Stimulated activated CD8-positive, alpha-beta memory T cell treated with anti-CD3 and anti-CD28 coated beads, Interleukin-12 subunit alpha, Interleukin-12 subunit beta, amount 100 ng/mL, for 24 hours (primary cell): ENCODE results near the gene VAC14.

Experiments used
- DNase-seq: peaks from one replicate; pipeline ENCODE4 v3.0.0-alpha.2; 2020; ENCODE audit errors: extremely low read depth

The VAC14 gene

GRCh38 chr16:70708366-70709246 lies 92.4 kb downstream of the VAC14 start:
- DNase-seq, result no peak

DNA sequence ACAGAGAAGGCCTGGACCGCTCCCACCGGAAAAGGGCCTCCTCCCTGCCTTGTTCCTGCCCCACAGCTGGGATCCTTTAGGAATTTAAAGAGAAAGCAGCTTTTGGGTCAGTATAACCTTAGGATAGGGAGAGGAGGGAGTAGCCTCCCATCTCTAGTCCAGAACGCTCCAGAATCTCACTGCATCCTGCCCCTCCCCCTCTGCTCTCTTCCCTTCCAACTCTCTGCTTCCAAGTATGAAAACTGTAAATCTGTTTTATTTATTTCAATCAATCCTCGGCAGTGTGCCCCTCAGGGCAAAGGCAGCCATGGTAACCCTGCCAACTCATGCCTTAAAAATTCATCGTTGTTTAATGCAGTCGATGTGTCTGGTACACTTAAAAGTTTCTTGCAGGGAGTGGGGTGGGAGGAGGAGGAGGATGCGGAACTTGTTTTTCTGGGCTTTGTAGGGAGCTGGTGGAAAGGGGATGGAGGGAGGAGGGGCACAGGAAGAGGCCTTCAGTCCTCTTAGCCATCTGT lies 94.0 kb downstream of the VAC14 start:
- no peak for DNase-seq

DNA sequence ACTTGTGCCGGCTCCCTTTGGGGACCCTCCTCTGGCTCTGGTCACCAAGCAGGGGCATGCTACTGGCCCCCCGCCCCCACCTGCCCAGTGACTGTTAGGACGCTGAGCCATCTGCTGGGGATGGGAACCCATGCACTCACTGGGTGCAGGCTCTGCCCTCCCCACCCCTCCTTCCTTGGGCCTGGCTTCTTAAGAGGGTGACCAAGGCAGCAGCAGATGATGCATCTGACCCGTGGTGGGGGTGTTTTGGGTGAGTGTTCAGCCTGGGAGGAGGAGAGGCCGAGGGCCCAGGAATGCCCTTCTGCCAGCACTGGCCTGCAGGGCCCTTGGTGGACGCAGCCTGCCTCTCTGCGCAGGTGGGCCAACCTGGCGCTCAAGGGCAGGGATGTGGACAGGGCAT lies 95.9 kb downstream of the VAC14 start:
- no peak for DNase-seq

GRCh38 chr16:70704586-70704985 lies 96.4 kb downstream of the VAC14 start:
- no peak for DNase-seq

GRCh38 chr16:70703835-70704381 lies 97.0 kb downstream of the VAC14 start:
- no peak for DNase-seq

- no peak for DNase-seq
Measured at GRCh38 chr16:70703041-70703834, 97.7 kb downstream of the VAC14 start.

- no peak for DNase-seq
Measured at GRCh38 chr16:70702624-70703023, 98.3 kb downstream of the VAC14 start.

DNA sequence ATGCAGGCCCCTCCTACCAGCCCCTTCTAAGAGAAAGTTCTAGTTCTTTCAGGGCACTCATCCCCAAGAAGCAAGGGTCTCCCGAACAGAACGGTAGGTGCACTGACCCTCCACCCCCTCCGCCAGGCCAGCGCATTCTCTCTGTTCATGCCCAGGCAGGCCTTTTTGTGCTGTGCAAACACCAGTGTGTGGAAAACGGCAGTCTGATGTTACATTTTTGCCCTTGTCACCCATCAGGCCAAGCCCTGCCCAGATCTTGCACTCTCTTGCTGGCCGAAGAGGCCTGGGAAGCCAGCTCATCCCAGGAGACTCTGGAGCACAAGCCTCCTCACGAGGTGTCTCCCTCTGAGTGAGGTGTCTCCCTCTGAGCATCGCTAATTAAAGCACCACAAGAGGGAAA lies 99.0 kb downstream of the VAC14 start:
- DNase-seq, result no peak

DNA sequence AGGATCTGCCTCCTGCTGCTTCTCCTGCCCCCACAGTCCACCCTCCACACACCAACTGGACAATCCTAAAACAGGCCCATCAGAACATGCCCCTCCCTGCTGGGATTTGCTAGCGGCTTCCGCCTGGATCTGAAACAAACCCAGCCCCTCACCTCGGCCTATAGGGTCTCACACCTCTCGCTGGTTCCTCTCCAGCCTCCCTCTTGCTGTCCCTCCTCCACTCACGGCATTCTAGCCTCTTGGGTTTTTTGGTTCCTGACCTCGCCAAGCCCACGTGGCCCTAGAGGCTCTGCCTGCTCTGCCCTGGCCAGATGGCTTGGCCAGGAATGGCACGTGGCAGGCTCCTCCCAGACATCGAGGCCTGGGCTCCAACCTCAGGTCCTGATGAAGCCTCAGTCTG lies 99.4 kb downstream of the VAC14 start:
- DNase-seq, result no peak

DNA sequence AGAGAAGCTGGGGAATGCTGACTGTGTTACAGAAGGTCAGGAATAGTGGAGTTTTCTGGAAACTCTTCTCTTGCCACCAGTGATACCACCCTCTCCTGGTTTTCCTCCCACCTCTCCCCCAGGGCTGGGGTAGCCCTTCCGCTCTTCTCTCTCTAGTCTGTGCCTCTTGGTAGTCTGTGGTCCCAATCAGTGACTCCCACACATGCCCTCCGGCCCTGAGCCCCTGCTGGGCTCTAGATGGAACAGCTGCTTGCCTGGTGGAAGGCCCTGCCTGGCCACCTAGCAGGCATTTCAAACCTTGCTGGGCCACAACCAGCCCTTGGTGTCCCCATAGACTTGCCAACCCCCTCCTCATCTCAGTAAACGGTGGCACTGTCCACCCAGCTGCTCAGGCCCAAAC lies 99.9 kb downstream of the VAC14 start:
- no peak for DNase-seq

DNA sequence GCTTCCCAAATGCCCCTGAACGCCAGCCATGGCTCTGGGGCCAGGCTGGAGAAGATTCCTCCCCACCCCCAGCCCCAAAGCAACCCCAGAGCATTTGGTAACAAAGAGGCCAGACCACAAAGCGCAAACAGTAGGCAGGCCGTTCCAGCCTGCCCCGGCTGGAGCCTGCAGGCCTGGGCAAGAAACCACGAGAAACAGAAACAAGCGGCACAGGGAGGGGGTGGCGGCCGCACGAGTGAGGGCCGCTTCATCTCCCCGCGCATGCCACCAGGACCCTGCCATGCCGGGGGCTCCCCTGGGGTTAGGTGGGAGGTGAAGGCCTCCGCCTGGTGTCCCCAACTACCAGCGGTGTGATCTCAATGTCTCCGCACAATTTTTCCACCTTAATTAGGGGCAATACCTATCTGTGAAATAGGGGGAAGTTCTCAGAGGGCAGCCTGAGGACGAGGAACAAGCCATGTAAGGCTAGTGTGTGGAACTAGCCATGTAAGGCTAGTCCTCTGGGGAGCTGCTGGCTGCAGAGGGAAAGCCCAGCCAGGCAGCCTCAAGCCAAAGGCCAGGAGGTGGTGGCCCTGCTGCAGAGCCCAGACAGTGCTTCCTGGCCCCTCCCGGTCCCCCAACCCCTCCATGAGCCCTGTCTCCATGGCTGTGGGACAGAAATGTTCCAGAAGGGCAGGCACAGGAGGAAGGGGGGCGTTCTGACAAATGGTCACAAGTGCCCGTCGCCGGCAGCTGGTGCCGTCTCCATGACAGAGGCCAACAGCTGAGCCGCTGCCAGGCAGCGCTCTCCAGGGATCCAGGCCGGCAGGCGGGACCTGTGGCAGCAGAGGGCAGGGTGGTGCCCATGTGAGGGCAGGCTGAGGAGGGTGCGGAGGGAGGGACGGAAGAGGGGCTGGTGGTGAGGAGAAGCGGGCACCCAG lies 100.6 kb downstream of the VAC14 start:
- DNase-seq, result no peak

DNA sequence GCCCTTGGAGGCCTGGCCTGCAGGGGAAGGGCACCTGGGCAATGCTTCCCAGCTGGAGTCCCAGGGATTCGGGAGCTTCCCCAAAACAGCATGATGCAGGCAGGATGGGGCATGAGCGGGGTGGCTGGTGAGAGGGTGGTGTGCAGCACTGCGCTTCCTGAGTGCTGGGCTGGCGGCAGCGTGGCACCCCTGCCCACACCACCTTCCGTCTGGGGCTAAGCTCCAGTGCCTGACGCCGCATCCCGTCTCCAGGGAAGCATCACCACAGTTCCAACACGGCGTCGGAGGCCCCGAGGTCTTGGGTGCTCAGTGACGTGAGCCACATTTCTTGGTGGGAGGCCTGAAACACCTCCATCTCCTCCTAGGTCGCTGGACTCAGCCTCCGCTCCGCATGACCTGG lies 101.3 kb downstream of the VAC14 start:
- DNase-seq, result no peak

- DNase-seq, result no peak
Measured at GRCh38 chr16:70698901-70699300, 102.1 kb downstream of the VAC14 start.

GRCh38 chr16:70697594-70698170 lies 103.3 kb downstream of the VAC14 start:
- no peak for DNase-seq

DNA sequence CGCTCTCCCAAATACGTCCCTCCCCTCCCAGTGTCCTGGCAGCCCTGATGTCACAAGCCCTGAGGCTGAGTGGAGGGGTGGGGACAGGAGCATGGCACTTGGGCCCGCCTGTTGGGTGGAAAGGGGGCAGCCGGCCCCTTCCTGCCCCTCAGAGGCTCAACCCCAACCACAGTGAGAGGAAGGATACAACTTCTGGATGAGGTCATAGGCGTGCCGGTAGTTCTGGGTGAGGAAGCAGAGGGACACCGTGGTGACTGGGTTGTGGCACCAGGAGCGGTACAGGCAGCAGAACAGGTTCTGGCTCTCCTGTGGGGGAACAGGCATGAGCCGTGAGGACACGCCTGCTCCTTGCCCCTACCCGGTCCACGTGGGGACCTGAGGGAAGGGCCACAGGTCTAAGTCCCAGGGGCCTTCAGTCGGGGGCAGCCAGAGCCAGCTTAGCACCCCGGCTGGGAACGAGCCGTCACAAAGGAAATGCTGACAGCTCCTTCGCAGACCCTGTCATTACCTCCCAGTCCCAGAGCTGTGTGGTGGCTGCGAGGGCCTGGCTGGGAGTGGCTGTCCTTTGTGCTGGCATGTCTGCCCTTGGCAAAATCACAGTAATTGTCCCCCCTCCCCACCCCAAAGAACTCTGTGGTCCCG lies 103.9 kb downstream of the VAC14 start:
- no peak for DNase-seq

DNA sequence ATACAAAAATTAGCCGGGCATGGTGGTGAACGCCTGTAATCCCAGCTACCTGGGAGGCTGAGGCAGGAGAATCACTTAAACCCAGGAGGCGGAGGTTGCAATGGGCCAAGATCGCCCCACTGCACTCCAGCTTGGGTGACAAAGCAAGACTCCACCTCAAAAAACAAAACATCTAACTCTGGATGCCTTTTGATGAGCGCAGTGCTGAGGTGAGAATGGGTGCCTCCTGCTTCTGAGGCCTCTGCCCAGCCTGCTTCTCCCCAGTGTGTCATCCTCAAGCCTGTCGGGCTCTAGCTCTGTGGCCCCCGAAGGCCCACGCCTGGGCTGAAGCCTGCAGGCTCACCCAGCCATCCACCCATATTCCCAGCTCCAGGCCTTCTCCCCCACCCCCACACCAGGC lies 104.6 kb downstream of the VAC14 start:
- no peak for DNase-seq

DNA sequence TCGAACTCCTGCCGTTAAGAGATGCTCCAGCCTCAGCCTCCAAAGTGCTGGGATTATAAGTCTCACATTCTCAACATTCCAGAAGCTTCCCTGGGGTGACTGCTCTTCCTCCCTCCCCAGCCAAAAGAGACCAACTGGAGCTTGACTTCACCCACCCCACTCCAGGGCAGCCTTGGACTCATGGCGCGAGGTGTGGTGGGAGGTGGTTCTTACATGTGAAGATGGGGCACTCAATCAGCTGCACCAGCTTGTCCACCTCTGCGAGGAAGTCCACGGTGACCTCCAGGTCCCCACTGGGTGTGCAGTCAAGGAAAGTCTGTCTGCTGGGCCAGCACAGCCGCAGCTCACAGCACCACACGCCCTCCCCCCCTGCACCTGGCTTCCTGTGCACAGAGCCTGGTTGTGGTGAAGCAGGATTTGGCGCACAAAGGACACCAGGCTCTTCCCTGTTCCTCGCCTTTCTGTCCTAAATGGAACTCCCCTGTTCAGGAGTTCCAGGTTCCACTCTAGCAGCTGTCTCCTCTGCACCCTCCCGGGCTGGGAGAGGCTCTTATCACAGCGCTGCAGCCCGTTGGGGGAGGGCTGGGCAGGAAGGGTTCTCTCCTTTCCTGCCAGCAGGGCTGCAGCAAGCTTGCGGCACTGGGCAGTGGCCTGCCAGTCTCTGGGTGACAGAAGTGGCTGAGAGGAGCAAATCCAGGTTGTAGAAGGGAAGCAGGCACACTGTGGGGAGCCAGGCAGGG lies 105.5 kb downstream of the VAC14 start:
- no peak for DNase-seq

DNA sequence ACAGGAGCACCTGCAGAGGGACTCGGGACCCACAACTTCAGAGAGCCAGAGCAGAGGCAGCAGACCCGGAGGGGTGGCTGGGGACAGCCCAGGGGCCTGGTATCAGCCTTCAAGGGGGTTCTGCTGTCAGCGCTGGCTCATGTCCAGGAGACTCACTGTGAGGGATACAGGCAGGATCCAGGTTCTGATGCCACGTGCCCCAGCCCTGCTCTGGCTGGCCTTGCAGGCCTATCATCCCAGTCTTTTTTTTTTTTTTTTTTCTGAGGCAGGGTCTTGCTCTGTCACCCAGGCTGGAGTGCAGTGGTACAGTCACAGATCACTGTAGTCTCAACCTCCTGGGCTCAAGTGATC lies 106.1 kb downstream of the VAC14 start:
- DNase-seq, result no peak

DNA sequence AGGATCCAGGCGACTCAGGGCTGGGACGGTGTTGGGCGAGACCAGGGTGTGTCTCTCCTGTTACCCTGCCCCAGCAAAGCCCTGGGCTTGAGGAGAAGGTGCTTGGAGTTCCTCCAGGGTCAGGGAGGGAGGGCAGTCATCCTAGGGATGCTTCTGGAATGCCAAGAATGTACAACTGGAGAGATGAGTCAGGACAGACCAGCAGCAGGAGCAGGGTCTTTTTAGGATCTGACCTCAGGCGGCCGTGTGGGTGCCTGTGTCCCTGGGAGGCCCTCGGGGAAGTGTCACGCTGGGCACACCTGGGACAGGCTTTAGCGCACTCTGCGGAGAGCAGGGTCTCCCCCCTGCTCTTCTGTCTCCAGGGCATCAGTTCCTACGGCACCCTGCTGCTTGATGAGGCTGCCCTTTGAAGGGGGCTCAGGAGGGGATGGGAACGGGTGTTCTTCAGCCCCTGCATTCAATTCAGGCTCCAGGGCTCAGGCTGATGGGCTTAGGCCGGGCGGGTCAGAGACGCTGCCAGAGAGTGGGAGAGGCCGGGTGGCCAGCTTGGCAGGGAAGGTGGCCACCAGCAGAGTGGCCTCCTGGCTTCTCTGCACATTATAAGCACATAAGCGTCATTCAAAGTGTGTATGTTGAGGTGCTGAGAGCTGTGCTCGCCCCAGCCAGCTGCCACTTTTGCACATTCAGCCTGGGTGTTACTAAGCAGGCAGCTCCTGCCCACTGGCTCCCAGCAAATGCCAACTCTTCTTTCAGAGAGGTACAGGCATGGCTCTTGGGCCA lies 106.7 kb downstream of the VAC14 start:
- DNase-seq, result no peak
